Endothelial cell (in vitro differentiated cells): ENCODE results near the gene MRPL54. TPM values are rescaled to one million over a fixed set of nuclear protein-coding genes. Genes with fewer than 3 reads are reported as not detected.

Experiments used
- DNase-seq: peaks from one replicate; pipeline ENCODE4 v3.0.0; 2021; ENCODE audit warnings: low spot score
- H3K27ac Mint-ChIP-seq: one replicate; pipeline ENCODE4 v1.8.0; 2021; ENCODE audit warnings: mixed read lengths, inconsistent platforms; ENCODE audit not compliant: unreplicated experiment
- H3K27me3 Mint-ChIP-seq: one replicate; pipeline ENCODE4 v1.8.0; 2021; ENCODE audit warnings: mild to moderate bottlenecking, moderate library complexity, mixed read lengths, inconsistent platforms; ENCODE audit not compliant: unreplicated experiment
- H3K36me3 Mint-ChIP-seq: one replicate; pipeline ENCODE4 v1.8.0; 2021; ENCODE audit warnings: mild to moderate bottlenecking, low read depth, mixed read lengths, inconsistent platforms; ENCODE audit not compliant: unreplicated experiment
- H3K4me1 Mint-ChIP-seq: one replicate; pipeline ENCODE4 v1.8.0; 2021; ENCODE audit warnings: mild to moderate bottlenecking, mixed read lengths, inconsistent platforms; ENCODE audit not compliant: unreplicated experiment
- H3K4me3 Mint-ChIP-seq: one replicate; pipeline ENCODE4 v1.8.0; 2021; ENCODE audit warnings: mild to moderate bottlenecking, mixed read lengths, inconsistent platforms; ENCODE audit not compliant: unreplicated experiment
- H3K9me3 Mint-ChIP-seq: one replicate; pipeline ENCODE4 v1.8.0; 2021; ENCODE audit warnings: mixed read lengths, inconsistent platforms; ENCODE audit not compliant: unreplicated experiment
- CTCF ChIP-seq: fragments of 200-600 bp; sonication (generic); IDR thresholded peaks from one replicate; pipeline ENCODE4 v1.5.0; 2021; ENCODE audit warnings: antibody characterized with exemption; ENCODE audit not compliant: unreplicated experiment
- total RNA-seq: library from RNA; stranded (reverse); fragmentation: NEBNext Ultra II Directional; extraction: Animal tissue kit (Norgen Biotek cat#: 25700); gene quantifications from one replicate; pipeline ENCODE4 v1.2.1, GENCODE V29; 2021; ENCODE audit not compliant: unreplicated experiment

Gene MRPL54
- total RNA-seq, 1 donor from 2014 or later: 26.7 TPM

- H3K27ac Mint-ChIP-seq: no peak overlapping the region
- H3K36me3 Mint-ChIP-seq: peaks cover 5% of the 10 kb centered on the region
- H3K27me3 Mint-ChIP-seq: peaks cover 6% of the 10 kb centered on the region
- TF ChIP-seq CTCF: no peak
- no peaks in the 10 kb centered on the region for H3K4me1 Mint-ChIP-seq
- no peak overlapping the region for H3K4me3 Mint-ChIP-seq
- no peak for DNase-seq
- H3K9me3 Mint-ChIP-seq: peaks cover 6% of the 10 kb centered on the region
These were observed 29.6 kb downstream of the MRPL54 start for GRCh38 chr19:3792114-3792513.

- Mint-ChIP-seq H3K4me1 (no peaks in the 10 kb centered on the region), H3K27ac (no peak overlapping the region), H3K9me3 (peaks cover 6% of the 10 kb centered on the region), H3K36me3 (peaks cover 5% of the 10 kb centered on the region), H3K4me3 (no peak overlapping the region), H3K27me3 (peaks cover 6% of the 10 kb centered on the region)
- TF ChIP-seq CTCF: no peak
- no peak for DNase-seq
These were observed 31.3 kb downstream of the MRPL54 start for GRCh38 chr19:3793799-3794198.

- DNase-seq: no peak
- Mint-ChIP-seq H3K4me1 (no peaks in the 10 kb centered on the region), H3K27me3 (no peaks in the 10 kb centered on the region), H3K4me3 (no peak overlapping the region), H3K27ac (no peak overlapping the region), H3K36me3 (peaks cover 5% of the 10 kb centered on the region), H3K9me3 (peaks cover 6% of the 10 kb centered on the region)
- TF ChIP-seq CTCF: no peak
These were observed 33.9 kb downstream of the MRPL54 start for GRCh38 chr19:3796358-3796757.

- H3K27me3 Mint-ChIP-seq: no peaks in the 10 kb centered on the region
- no peak for TF ChIP-seq CTCF
- no peaks in the 10 kb centered on the region for H3K4me1 Mint-ChIP-seq
- DNase-seq: no peak
- H3K27ac Mint-ChIP-seq: no peak overlapping the region
- H3K4me3 Mint-ChIP-seq: no peak overlapping the region
- H3K36me3 Mint-ChIP-seq: peaks cover 5% of the 10 kb centered on the region
- peaks cover 6% of the 10 kb centered on the region for H3K9me3 Mint-ChIP-seq
These were observed 35.7 kb downstream of the MRPL54 start for GRCh38 chr19:3798137-3798536.

GRCh38 chr19:3800996-3801395 is 38.5 kb downstream of the MRPL54 start:
- Mint-ChIP-seq H3K4me1 (no peaks in the 10 kb centered on the region), H3K4me3 (no peak overlapping the region), H3K9me3 (peaks cover 6% of the 10 kb centered on the region), H3K36me3 (peaks cover 5% of the 10 kb centered on the region), H3K27me3 (peaks cover 3% of the 10 kb centered on the region), H3K27ac (no peak overlapping the region)
- DNase-seq: no peak
- no peak for TF ChIP-seq CTCF
